GM18508 (cell line): ENCODE results near the gene CDIPT.

ENCODE experiments used
- ATAC-seq: cut with Tn5 transposase; IDR thresholded peaks from one replicate; pipeline ENCODE4 v1.9.1; 2021; ENCODE audit warnings: moderate number of reproducible peaks; ENCODE audit not compliant: insufficient read depth, unreplicated experiment

Gene CDIPT

DNA sequence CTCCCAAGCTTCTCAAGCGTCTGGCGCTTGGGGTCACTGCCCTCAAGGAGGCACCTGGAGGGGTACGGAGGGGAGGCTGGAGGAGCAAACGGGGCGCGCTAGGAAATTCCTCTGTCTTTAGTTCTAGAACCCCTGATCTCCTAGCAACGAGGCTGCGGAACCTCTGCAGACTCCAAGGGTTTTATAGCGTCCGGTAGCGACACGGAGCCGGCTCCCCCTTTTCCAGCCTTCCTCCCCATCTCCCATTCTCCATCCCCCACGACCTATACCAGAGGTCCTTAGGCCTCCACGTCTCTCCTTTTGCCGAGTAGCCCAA lies 601 bp upstream of the CDIPT start:
- ATAC-seq, result no peak

DNA sequence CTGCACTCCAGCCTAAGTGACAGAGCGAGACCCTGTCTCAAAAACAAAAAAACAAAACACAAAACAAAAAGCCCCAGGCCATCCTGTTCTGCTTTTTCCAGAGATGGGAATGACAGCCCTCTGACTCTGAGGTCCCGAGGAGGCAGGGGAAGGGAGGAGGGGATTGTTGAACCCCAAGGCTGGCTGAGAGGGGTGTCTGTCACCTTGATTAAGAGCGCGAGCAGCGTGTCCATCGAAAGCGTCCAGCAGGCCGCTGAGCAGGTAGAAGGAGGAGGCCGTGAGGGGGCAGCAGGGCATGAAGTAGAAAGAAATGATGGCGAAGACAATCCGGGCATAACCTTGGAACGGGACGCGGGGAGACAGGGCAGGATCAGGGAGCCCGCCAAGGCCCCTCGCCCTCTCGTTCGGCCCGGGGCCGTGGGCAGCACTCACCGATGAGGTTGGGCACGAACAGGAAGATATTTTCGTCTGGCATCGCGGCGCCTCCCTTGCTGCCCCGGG lies 593 bp downstream of the CDIPT start:
- ATAC-seq, result no peak

DNA sequence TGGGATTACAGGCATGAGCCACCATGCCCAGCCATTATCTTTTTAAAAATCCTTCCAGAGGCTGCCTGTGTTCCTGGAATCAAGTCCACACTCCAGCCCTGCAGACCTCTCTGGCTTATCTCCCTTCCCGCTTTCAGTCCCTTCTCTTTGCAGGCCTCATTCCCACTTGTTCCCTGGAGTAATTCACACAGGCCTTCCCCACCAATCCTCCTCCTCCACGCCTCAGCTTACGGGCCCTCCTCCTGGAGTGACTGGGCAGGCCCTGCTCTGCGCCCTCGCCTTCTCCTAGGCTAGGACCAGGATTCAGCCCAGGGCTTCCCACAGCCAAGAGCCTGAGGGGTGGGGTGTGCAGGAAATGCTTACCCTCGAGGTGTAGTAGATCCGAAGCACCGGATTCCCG lies 2.8 kb downstream of the CDIPT start:
- no peak for ATAC-seq

DNA sequence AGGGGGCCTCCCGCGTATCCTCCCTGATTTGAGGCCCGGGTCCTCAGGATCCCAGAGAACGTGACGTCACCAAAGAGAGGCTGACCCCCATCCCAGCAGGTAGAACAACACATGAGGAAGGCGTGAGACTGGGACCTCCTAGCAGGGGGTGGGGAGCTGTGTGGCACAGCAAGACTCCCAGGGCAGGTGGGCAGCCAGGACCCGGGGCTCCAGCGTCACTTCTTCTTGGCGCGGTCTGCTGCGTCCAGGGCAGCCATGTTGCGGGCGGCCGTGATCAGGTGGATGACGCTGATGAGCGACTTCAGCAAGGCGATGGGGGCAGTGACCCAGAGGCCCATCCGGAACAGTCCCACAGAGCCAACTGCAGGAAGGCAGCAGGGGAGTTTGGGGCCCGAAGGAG lies 4.1 kb downstream of the CDIPT start:
- ATAC-seq, result no peak

DNA sequence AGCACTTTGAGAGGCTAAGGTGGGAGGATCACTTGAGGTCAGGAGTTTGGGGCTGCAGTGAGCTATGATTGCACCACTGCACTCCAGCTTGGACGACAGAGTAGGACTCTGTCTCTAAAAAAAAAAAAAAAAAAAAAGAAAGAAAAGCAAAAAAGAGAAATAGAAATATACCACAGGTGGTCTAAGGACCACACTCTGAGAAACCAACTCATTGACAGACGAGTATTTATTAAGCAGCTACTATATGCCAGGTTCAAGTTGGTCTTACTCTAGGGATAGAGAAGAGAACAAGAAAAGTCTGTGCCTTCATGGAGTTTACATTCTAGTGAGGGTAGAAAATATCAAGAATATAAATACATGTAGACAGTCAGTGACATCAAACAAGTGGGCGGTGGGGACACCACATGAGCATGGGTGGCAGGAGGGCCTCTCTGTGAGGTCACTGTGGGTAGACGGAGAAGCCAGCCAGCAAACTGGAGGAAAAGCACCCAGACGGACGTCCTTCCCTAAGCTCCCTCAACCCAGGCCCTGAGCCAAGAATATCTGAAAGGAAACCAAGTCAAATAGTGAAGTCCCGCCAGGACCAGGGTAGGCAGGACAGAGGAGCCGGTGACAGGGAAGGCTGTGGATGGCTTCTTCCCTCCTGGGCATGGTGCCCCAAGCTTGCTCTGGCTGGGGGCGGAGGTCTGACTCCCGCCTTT lies 4.7 kb downstream of the CDIPT start:
- no peak for ATAC-seq

DNA sequence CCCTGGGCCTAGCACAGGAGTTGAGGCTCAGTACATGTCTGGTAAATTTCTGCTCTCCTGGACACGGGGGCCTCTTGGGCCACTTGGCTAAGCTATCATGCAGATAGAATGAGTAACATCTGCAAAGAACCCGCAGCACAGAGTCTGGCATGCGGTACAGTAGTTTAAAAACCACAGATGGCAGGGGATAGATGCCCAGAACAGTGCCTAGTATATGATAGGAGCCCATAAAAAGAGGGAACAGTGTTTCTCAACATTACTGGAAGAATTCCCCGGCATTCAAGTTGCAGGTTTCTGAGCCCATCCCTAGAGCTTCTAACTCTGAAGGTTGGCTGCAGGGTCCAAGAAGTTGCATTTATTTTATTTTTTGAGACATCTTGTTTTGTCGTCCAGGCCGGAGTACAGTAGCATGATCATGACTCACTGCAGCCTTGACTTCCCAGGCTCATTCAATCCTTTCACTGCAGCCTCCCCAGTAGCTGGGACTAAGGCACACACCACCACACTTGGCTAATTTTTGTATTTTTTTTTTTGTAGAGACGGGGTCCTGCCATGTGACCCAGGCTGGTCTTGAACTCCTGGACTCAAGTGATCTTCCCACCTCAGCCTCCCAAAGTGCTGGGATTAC lies 5.8 kb downstream of the CDIPT start:
- no peak for ATAC-seq

DNA sequence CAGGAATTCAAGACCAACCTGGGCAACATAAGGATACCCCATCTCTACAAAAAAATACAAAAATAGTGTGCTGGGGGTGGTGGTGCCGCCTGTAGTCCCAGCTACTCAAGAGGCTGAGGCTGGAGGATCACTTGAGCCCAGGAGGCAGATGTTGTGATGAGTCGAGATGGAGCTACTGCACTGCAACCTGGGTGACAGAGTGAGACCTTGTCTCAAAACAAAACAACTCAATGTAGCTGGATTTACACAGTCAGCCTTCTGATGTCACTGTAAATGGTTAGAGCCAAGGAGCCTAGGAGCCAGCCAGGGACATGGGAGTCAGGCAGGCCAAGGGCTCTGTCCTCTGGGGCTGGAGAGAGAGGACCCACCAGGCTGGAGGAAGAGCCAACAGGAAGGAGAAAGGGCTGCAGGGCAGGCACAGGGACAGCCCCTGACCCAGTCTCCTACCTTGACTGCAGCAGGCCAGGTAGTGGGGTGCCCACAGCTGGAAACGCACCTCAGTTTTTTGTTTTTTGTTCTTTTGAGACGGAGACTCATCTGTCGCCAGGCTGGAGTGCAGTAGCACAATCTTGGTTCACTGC lies 8.4 kb downstream of the CDIPT start:
- no peak for ATAC-seq

DNA sequence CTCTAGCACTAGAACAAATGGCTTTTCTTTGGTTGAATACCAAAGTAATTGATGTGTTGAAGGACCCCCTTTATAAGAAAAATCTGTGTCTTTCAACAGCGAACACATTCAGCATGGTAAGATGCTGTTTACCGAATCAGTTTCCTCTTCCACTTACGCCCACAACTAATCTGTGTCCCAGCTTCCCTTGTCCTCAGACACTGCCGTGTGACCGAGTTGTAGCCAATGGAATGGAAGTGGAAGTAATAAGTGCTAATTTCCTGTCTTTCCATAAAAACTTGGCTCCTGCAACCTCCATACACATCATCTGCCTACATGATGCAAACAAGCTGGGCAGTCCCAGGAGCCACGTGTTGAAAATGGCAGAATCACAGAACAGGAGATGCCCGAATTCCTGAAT lies 10.4 kb downstream of the CDIPT start:
- no peak for ATAC-seq

DNA sequence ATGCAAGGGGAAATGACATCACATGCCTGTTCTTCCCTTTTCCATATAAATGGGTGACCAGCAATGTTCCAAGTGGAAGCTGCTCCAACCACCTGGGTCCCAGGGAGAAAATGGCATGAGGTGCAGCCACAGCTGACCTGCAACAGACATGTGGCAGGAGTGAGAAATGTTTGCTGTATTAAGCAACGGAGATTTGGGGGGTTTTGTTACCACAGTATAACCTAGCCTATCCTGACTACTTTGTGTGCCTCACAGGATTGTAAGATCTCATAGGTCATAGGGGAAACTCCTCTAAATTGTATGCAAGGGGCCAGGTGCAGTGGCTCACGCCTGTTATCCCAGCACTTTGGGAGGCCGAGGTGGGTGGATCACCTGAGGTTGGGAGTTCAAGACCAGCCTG lies 12.0 kb downstream of the CDIPT start:
- no peak for ATAC-seq

DNA sequence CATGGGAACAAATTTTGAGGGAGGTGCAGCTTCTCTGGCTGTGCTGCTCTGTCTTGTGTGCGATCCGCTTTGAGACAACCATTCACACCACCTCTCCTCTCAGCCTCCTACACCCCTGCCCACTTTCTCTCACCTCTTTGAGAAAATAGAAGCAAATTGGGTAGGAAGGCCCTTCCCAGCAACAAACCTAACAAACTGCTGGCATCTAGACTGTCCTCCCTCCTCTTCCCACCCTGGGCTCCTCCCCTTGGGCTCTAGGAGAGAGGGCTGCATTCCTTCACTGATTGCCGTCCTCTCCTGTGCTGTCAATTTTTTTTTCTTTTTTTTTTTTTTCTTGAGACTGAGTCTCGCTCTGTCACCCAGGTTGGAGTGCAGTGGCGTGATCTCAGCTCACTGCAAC lies 13.5 kb downstream of the CDIPT start:
- no peak for ATAC-seq

DNA sequence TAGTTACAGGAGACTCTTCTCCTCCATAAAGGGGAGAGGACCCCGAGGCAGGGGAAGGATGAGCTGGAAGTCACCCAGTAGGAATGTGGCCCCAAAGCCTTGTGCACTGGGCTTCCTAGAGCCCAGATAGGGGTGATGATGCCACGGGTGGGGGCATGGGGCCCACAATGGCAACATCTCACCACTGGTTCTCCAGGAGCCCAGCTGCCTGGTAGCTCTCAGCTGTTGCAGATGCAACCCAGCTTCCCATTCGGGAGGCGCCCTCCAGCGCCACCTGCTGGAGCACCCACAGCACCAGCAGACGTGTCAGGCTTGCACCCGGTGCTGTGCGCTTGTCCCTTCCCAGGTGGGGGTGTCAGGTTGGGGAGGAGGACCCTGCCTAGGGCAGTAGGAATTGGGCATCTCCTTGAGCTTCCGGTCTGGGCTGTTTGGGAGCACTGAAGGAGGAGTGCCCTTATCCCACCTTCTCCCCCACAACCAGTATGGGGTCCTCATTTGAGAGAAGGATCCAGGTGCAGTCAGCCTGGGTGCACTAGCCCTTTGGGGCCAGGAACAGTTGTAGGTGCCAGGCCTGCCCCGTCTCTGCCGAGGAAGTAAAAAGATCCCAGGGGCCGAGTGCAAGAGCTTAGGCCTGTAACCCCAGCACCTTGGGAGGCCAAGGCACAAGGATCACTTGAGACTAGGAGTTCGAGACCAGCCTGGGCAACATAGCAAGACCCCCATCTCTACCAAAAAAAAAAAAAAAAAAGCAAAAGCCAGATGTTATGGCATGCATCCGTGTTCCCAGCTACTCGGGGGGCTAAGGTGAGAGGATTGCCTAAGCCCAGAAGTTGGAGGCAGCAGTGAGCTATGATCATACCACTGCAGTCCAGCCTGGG lies 14.4 kb downstream of the CDIPT start:
- ATAC-seq, result no peak

DNA sequence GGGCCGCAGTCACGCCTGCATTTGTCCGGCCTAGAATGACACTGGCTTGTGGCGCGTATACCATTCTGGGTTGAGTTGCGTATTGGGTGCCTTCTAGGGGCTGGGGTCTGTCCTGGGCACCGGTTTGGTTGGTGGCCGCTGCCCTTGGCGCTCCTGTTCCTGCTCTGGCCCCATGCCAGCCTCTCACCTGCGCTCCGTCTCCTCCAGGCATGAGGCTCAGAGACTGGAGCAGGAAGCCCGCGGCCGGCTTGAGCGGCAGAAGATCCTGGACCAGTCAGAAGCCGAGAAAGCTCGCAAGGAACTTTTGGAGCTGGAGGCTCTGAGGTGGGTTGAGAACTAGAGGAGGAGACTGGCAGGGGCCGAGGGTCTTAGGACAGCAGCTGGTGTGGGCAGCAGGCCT lies 17.4 kb downstream of the CDIPT start:
- no peak for ATAC-seq

DNA sequence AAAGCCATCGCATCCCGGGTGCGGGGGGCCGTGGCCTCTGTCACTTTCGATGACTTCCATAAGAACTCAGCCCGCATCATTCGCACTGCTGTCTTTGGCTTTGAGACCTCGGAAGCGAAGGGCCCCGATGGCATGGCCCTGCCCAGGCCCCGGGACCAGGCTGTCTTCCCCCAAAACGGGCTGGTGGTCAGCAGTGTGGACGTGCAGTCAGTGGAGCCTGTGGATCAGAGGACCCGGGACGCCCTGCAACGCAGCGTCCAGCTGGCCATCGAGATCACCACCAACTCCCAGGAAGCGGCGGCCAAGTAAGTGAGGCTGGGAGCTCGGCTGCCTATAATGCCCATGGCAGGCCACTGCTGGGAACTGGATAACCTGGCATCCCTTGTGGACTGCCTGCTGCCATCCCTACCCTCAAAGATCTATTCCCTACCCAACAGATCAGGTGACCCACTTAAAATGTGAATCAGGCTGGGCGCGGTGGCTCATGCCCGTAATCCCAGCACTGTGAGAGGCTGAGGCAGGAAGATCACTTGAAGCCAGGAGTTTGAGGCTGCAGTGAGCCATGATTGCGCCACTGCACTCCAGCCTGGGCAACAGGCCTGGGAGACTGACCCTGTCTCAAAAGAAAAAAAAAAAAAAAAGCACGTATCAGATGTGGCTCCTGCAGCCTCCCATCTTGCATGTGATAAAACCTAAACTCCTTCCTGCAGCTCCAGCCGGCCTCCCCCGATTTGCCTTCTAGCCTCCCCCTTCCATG lies 18.3 kb downstream of the CDIPT start:
- ATAC-seq, result no peak

DNA sequence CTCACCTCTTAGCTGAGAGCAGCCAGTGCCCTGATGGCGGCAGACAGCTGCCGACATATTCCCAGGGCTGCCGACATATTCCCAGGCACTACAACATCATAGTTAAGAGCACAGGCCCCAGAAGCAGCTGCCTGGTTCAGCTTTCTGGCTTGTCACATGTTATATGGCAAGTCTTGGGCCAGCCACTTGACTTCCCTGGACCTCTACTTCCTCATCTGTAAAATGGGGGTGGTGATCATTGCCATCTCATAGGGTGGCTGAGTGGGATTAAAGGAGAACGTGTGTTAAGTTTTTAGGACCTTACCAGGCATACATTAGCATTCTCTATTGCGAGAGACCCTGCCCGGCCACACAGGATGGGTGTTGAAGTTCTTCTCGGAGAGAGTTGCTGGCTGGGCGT lies 19.1 kb downstream of the CDIPT start:
- no peak for ATAC-seq

DNA sequence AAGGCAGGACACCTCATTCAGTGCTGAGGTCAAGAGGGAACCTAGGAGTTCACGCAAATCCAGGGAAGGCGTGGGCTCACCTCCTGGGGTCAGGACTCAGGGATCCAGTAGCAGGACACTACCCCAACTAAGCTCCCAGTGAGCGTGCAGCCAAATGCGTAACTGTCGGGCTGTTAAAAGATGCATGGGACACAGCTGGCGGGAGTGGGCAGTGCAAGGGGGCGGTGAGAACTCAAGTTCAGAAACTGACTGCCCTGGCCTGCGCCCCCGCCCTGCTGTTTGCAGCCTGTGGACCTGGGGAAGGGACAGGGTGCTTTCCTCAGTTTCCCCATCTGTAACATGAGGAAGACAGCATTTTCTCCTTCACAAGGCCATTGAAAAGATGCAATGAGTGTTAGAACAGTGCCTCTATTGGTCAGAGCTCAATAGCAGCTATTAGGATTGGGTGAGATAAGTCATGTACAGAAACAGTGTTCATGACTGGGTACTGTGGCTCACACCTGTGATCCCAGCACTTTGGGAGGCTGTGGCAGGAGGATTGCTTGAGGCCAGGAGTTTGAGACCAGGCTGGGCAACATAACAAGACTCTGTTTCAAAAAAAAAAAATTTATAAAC lies 20.2 kb downstream of the CDIPT start:
- no peak for ATAC-seq

DNA sequence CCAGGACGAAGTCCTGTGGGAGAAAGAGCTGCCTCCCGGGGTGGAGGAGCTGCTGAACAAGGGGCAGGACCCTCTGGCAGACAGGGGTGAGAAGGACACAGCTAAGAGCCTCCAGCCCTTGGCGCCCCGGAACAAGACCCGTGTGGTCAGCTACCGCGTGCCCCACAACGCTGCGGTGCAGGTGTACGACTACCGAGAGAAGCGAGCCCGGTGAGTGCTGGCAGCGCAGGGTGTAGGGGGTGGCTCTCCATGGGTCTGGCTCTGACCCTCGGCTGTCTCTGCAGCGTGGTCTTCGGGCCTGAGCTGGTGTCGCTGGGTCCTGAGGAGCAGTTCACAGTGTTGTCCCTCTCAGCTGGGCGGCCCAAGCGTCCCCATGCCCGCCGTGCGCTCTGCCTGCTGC lies 21.4 kb downstream of the CDIPT start:
- no peak for ATAC-seq

DNA sequence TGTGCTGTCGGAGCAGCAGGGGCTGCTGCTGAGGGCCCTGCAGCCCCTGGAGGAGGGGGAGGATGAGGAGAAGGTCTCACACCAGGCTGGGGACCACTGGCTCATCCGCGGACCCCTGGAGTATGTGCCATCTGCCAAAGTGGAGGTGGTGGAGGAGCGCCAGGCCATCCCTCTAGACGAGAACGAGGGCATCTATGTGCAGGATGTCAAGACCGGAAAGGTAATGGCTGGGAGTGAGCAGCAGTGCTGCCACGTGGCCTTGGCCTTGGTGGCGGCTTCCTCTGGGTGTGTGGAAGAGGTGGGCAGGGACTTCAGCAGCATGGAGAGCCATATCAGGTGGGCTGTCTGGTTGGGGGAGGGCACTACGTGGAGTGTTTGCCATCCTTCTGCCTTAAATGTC lies 22.8 kb downstream of the CDIPT start:
- ATAC-seq, result no peak

DNA sequence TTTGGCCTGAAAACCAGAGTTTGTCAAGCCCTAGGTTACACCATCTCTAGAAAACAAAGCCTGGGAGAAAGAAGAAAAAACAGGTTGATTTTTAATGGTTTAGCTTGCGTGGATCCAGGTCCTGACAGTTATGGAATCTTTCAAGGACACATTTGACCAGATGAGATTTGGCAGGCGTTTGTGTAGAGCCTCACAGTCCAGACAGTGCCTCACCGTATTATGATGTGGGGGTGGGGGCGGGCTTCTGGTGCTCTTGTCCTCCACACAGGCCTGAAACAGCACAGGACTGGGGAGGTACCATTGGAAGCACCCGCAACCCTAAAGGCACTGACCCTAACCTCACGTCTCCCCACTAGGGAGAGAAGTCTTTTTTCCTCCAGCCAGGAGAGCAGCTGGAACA lies 23.2 kb downstream of the CDIPT start:
- ATAC-seq, result no peak

DNA sequence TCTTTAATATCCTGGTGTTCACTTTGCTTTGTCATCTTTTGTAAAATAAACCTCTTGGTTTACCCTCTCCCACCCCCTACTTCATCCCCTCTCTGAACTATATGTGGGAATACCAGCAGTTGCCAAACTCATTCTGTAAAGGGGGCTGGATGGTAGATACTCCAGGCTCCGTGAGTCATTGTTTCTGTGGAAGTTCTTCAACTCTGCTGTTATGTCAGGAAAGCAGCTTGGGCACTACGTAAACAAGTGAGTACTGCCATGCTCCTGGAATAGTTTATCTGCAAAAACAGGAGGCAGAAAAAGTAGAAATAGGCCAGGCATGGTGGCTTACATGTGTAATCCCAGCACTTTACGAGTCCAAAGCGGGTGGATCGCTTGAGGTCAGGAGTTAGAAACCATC lies 25.2 kb downstream of the CDIPT start:
- no peak for ATAC-seq

DNA sequence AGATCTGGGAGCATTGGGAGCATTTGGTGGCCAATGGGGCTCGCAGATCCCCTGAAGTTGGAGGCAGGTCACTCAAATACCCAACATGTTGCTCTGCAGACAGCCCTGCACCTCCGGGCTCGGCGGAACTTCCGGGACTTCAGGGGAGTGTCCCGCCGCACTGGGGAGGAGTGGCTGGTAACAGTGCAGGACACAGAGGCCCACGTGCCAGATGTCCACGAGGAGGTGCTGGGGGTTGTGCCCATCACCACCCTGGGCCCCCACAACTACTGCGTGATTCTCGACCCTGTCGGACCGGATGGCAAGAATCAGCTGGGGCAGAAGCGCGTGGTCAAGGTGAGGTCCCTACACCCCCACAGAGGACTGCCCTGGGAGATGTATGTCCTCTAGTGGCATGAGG lies 26.4 kb downstream of the CDIPT start:
- ATAC-seq, result no peak
